ENCODE measurements around the gene TMEM256.

TMEM256 gene

DNA sequence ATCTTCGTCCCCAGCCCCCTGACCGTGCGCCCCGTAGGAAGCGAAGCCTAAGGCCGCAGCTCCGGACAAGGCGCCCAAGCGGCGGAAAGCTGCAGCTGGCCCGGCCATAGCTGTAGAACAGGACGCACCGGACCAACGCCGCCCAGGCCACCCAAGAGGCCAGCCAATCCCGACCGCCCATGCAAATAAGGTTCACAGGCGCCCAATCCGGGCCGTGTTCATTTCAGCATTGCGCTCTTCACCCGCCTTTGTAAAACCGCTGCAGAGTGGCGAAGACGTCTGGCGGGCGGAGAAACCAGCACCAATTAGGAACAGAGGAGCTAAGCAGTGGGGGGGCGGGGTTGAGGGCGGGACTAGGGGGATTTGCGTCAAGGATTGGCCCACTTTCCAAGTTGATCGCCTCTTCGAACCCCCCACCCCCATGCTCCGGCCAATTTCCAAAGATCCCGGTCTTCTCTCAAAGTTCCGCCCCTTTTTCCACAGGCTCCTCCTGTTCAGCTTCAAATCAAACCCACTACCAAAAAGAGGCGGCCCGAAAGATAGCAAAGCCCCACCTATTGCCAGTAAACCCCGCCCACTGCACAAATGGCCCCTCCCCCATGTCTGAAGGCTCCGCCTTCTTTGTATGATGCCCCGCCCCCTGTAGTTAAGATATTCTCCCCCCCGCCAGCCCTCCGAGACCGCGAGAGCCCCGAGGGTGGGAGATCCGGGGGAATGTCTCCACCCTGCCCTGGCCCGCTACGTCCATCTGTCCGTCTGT, at the start of gene TMEM256:
Gene TMEM256, minus strand, starts transcription at position 121 of the 760 bp plus-strand sequence. Its CDS starts 13 bp downstream, at position 108.
- DNase-seq (ENCODE audit: low read depth), result peak; percentile 99

DNA sequence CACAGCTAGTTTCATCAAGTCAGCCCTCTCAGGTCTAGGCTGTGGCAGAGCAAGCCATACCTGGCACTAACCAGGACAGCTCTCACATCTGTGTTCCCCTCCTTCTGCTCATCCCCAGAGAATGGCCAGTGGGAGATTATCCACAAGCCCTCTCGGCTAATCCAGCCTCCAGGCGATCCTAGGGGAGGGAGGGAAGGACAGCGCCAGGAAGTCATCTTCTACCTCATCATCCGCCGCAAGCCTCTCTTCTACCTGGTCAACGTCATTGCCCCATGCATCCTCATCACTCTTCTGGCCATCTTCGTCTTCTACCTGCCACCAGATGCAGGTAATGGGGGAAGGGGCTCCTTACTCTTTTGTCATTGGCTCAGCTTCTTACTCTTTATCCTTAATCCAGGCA, 44.6 kb upstream of the TMEM256 start:
- DNase-seq (ENCODE audit: low read depth), result no peak

DNA sequence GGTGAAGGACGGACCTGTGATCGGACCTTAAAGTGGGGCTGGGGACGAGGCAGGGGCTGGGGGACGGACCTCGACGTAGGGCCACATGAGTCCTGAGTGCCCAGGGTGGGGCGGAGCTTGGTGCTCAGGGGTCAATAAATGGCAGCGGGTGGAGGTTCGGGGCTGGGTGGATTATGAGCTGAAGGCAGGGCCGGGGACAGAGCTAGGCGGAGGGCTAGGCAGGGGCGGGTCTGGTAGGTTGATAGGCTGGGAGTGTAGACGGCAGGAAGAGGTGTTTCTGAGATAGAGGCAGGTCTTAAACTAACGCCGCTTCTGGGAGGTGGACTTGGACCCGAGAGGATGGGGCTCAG, 41.7 kb upstream of the TMEM256 start:
- no peak for DNase-seq (ENCODE audit: low read depth)

DNA sequence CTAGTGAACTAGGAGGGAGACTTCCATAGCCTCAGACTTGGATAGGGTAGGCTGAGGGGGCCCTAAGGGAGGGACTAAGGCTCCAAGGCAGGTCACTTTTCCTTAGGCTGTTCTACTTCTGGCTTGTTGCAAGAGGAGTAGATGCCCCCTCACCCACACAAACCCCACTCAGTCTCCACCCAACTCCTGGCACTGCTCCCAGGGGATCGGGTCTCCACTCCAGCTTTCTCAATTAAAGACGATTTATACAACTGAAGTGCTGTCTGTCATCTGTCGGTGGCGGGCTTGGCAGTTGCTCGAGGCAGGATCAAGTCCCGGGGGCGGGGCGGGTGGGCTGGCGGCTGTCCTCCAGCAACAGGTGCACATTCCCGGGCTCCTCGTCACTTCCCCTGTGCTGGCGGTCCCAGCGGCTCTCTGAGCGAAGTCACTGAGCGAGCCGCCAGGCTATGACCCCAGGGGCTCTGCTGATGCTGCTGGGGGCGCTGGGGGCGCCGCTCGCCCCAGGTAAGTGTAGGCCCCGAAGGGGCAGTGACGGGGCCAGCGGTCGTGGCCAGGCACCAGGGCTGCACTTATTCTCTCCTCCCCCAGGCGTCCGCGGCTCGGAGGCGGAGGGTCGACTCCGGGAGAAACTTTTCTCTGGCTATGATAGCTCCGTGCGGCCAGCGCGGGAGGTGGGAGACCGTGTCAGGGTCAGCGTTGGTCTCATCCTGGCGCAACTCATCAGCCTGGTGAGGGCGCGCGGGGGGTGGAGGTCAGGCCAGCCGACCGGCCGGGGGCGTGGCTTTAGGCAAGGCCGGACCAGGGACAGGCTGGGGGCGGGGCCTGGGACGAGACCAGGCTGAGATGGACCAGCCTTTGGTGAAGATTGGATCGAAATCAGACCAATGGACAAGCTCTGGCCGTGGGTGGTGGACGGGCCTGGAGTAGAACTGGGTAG, 41.1 kb upstream of the TMEM256 start, which contains the start of gene CHRNB1:
Gene CHRNB1, plus strand, starts transcription at position 380 of the 937 bp plus-strand sequence. Its CDS starts 67 bp downstream, at position 447.
- DNase-seq (ENCODE audit: low read depth), result no peak

DNA sequence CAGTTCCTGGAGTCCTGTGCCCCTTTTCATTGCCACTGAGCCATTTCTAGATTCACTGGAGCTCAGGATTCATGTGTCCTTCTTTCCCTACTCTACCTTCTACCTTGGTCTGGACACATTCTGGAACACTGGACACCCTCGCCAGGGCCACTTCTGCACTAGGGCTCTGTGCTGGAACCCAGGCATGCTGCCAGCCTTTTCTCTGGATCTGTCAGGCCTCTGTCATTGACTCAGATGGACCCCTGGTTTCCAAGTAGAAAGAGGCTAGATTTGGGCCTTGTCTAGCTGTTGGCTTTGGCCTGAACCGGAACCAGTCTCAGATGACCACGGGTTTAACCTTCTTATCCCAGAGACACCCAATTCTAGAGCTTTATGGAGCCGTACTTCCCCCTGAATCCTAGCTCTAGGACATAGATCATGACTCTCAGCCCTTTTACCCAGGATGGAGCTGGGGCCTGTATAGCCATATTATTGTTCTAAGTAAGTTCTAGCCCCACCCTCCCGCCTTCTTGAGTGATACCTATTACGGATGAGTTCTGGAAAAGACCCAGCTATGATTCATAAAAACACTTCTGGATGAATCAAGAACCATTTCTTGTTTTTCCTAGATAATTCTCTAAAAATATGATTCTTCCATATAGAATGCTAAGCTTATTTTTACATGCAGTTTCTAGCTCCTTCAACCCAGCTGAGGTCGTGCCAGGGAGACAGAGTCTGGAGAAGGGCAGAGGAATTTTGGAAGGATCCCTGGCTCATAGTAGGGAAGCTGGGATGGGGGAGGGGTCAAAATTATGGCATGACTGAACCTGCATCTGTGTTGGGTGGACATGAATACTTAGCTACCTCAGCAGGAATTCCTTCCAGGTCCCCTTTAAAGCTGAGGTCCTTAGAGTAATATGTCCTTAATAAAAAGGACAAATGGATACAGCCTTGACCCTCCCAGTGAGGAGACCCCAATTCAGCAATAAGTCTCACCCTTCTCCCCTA, 39.9 kb upstream of the TMEM256 start:
- peak; percentile 9 for DNase-seq (ENCODE audit: low read depth)

DNA sequence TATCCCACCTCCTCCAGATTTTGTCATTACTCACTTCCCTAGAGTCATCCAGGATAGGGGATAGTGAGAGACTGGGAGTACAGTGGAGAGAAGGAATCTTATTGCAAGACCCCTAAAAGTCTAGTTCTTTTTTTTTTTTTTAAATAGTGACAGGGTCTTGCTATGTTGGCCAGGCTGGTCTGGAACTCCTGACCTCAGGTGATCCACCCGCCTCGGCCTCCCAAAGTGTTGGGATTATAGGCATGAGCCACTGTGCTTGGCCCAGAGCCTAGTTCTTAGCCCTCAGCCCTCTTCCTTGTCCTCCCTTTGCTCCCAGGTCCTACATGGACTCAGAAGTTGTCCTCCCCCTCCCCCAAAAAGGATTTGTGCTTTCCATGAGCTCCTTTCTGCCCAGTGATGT, 38.2 kb upstream of the TMEM256 start:
- DNase-seq (ENCODE audit: low read depth), result no peak

DNA sequence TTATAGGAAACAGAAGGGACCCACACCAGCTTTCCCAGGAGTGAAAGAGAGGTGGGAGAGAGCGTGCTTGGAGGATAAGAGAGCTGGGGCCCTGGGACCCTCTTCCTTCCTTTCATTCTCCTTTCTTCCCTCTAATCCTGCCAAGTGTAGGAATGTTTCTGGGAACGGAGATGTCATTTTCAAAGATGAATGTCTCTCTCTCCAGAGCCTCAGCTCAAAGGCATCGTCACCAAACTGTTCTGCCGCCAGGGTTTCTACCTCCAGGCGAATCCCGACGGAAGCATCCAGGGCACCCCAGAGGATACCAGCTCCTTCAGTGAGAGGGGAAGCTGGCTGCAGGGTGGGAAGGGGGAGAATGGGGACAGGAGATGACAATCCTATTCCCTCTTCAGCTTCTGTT, 37.4 kb upstream of the TMEM256 start:
- DNase-seq (ENCODE audit: low read depth), result no peak

DNA sequence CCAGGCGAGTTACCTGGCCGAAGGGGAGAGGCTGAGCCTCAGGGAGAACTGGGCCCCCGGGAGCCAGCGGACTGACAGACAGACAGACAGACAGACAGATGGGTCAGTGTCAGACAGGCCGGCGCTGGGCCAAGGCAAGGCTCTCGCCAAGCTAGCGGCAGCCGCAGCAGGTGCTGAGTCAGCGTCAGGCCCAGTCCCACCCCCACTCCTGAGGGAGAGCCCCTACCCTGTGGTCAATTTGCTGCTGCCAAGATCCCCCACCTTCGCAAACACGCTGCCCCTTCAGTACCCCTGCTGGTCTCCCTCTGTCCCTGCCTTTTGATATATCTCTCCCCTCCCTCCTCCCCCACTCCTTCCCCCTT, 36.9 kb upstream of the TMEM256 start:
- no peak for DNase-seq (ENCODE audit: low read depth)

DNA sequence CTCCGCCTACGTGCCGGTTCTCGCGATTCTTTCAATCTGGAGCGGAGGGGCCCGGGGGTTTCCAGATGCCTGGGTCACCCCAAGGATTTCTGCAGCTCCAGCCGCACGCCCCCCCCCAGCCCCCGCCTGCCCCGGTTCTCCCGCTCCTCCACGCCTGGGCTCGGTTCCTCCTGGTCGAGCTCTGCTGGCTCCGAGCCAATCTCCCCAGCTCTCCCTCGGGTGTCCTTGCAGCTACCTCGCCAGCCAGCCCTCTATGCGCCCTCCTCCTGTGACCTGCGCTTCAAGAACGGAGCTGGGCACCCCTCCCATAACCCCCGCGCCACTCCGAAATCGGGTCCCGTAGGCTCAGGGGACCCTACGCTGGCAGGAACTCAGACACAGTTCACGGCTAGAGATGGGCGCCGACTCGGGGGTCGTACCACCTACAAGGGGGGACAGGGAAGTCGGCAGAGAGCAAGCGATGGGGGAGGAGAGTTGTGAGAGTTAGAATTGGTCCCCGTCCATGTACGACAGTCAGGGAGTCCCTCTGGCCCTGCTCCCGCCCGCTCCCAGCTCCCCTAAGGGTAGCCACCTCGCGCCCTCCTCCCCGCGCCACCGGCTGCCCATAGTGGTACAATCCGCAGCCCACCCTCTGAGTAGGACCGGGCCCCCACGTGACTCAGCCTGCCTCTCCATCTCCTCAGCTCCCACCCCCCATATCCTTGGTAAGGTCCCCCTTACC, 36.4 kb upstream of the TMEM256 start:
- no peak for DNase-seq (ENCODE audit: low read depth)

DNA sequence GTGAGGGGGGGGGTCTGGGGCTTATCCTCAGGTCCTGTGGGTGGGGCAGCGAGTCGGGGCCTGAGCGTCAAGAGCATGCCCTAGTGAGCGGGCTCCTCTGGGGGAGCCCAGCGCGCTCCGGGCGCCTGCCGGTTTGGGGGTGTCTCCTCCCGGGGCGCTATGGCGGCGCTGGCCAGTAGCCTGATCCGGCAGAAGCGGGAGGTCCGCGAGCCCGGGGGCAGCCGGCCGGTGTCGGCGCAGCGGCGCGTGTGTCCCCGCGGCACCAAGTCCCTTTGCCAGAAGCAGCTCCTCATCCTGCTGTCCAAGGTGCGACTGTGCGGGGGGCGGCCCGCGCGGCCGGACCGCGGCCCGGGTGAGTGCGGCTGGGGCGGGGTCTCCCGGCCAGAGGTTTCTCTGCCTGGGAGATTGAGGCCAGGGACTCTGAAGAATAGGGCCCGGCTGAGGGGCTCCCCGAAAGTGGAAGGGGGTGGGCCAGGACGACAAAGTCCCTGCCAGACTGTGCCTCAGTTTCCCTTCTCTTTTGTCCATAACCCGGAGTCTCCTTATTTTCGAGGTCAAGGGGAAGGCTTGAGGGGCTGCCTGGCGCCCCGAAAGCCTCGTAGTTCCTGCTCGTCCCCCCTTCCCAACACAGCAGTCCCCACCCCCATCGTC, 35.7 kb upstream of the TMEM256 start, which contains the start of gene FGF11:
Gene FGF11, plus strand, starts transcription at position 51 of the 651 bp plus-strand sequence. Its CDS starts 109 bp downstream, at position 160.
- no peak for DNase-seq (ENCODE audit: low read depth)

DNA sequence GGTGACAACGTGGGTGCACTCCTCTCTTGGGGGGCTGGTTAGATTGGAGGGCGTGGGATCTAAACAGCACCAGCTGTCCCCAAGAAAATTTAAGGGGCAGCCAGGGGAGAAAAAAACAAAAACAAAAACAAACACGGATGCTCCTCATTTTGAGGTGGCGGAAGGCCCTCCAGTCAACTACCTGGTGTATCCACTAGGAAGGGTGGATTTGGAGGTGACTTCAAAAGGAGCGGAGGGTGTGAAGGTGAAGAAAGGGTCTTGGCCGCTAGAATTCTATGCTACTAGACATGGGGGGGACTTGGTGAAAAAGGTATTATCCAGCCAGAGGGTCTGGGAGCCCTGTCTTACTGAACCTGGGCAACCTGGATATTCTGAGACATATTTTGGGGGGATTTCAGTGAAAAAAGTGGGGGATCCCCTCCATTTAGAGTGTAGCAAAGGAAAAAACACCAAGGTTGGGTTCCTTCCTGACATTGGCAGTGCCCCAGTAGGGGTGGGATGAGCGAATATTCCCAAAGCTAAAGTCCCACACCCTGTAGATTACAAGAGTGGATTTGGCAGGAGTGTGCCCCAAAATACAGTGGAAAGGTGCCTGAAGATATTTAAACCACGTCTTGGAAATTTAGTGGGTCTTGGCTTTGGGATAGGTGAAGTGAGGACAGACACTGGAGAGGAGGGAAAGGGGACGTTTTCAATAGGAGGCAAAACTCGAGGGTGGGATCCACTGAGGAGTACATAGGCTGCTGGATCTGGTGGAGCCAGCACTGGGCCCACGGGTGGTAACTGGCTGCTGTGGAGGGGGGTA, 35.0 kb upstream of the TMEM256 start:
- DNase-seq (ENCODE audit: low read depth), result no peak

DNA sequence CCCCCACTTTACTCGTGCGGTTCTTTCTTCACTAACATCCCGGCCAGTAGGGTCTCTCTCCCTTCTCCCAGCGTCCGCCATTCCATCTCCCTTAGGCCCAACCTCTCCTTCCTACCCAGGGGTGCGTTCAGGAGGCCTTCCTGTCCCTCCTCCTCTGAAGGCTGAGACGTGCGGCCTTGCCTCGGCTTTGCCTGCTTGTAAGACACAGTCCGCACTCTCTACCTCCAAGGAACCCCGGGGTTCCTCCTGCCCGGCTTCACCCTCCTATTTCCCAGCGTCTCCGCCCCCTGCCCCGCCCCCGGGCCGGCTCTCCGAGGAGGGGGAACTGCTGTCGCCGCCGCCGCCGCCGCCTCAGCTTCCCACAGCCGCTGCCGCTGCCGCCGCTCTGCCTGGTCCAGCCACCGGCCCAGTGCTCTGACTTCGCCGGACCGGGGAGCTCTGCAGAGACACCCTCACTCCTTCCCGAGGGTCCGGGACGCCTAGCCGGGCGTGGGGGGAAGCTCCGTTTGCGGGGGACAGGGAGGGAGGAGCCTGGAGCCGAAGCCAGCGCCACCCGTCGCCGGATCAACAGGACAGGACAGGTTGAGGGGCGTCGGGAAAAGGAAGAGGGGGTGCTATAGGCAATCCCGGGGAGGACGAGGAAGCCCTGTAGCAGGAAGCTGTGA, 34.2 kb upstream of the TMEM256 start:
- no peak for DNase-seq (ENCODE audit: low read depth)

DNA sequence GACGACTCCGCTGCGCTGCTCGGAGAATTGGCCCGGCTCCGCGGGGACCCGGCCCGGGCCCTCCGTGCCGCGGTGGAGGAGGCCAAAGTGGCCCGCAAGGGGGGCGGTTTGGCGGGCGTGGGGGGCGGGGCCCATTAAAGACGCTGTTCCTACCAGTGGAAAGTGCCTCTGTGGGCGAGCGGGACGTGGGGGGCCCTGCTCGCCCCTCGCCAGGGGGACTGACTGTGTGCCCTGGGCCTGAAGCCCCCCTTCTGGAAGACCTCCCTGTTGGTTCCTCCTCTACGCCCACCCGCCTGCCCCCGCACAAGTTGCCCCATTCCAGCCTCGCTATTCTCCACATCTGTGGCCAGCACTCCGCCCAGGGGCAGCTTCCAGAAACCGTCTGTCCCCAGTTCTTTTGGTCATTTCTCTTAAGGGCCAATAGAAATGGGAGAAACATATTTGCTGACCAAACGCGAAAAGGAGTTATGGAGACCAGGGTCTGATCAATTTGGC, 33.5 kb upstream of the TMEM256 start:
- no peak for DNase-seq (ENCODE audit: low read depth)

DNA sequence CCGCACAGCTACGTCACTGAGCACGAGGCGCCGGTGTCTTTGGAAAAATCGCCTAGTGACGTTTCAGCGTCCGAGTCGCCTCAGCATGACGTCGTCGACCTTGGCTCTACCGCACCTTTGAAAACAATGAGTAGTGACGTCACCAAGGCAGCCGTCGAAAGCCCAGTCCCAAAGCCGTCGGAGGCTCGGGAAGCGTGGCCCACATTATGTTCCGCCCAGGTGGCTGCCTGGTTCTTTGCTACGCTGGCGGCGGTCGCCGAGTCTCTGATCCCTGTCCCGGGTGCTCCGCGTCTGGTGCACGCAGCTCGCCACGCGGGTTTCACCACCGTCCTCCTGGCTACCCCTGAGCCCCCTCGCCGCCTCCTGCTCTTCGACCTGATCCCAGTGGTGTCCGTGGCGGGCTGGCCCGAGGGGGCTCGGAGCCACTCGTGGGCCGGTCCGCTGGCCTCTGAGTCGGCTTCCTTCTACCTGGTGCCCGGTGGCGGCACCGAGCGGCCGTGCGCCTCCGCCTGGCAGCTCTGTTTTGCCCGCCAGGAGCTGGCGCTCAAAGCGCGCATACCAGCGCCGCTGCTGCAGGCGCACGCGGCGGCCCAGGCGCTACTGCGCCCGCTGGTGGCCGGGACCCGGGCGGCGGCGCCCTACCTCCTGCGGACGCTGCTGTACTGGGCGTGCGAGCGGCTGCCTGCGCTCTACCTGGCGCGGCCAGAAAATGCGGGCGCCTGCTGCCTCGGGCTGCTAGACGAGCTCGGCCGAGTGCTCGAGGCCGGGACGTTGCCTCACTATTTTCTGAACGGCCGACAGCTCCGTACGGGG, 32.9 kb upstream of the TMEM256 start:
- peak; percentile 43 for DNase-seq (ENCODE audit: low read depth)

DNA sequence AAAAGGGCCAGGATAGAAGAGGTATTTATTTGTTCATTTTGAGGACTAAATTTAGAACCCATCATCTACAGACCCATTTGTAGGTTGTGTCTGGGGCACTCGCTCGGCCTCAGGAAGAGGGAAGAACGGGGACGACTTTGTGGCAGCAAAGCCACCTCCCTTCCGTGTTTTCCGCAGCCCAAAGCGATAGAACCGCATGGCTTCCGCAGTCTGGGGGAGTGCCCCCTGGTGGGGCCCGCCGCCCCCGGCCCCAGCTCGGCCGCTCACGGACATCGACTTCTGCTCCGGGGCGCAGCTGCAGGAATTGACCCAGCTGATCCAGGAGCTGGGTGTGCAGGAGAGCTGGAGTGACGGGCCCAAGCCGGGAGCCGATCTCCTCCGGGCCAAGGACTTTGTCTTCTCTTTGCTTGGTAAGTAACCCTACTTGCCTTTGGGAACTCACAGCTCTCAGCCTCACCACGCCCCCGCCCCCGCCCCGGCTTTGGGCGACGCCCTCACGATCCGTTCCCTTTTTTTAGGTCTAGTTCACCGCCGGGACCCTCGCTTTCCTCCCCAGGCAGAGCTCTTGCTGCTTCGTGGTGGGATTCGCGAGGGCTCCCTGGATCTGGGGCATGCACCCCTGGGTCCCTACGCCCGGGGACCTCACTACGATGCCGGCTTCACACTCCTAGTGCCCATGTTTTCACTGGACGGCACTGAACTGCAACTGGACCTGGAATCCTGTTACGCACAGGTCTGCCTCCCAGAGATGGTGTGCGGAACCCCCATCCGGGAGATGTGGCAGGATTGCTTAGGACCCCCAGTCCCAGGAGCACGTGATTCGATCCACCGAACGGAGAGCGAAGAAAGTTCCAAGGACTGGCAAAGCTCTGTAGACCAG, 32.0 kb upstream of the TMEM256 start:
- no peak for DNase-seq (ENCODE audit: low read depth)

DNA sequence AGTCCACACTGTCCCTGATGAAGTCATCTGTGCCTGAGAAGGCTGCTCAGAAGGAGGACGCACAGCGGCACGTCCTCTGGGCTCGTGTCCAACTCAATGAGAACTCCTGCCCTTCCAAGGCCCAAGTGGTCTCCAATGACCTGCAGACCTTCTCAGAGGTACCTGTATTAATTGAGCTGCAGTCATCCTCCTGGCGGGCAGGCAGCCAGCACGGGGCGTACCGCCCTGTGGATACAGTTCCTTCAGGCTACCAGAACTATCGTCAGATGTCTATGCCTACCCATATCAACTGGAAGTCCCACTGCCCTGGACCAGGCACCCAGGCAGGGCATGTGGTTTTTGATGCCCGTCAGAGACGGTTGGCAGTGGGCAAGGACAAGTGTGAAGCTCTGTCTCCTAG, 28.4 kb upstream of the TMEM256 start:
- no peak for DNase-seq (ENCODE audit: low read depth)

DNA sequence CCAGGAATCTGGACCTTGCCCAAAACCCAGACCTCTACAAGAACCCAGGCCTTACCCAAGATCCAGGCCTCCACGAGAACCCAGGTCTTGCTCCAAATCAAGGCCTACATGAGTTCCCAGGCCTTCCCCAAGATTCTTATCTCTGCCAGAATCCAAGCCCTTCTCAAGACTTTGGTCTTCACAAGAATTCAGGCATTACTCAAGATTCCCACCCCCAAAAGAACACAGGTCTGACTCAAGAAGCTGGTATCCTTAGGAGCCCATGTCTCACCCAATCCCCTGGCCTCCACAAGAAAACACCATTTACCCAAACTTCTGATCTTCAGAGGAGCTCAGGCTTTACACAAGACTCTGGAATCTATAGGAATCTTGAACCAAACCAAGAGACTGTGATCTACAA, 27.3 kb upstream of the TMEM256 start:
- no peak for DNase-seq (ENCODE audit: low read depth)

All from fibroblast of the conjunctiva (primary cell).